ENCODE data around the gene FSTL4.

- TF ChIP-seq CTCF (IDR thresholded peaks at IDR 0.05; ENCODE audit: low read length) (no peak), EZH2 (IDR thresholded peaks at IDR 0.05; ENCODE audit: borderline replicate concordance, low read length) (no peak)
Observed at GRCh38 chr5:133240425-133241091, 371.8 kb downstream of the FSTL4 start.
